Caco-2 (cell line): ENCODE results near the gene AKR1C4. TPM values are rescaled to one million over a fixed set of nuclear protein-coding genes. Genes with fewer than 3 reads are reported as not detected.
"Not testable (repeated sequence)": the region's sequence is repeated elsewhere in the genome, so short reads cannot be mapped to it uniquely, and the experiment has no call there.

Source experiments
- BruUV-seq: library from RNA; stranded (reverse); fragments of 400-500 nt; replicated peaks from 2 replicates; lab custom pipeline; 2021; lab: Mats Ljungman, UMichigan
- CTCF ChIA-PET: fragments of 300-600 bp; sonication (Branson Sonifier 250); formaldehyde crosslinking; loops from one replicate; lab custom pipeline; 2022; ENCODE audit warnings: antibody characterized with exemption; lab: Charles Lee
- POLR2A ChIA-PET: fragments of 300-600 bp; sonication (Branson Sonifier 250); formaldehyde crosslinking; loops from one replicate; lab custom pipeline; 2022; ENCODE audit warnings: antibody characterized with exemption; lab: Charles Lee
- DNase-seq, 2 experiments: peaks; one replicate each; pipeline versions ENCODE4 v3.0.0 to v3.0.0-alpha.2; 2020 to 2022
- H3K27me3 ChIP-seq: replicated peaks from 2 replicates; pipeline ENCODE4 v1.6.0; 2011; ENCODE audit warnings: low read length; ENCODE audit not compliant: control insufficient read depth, insufficient read depth
- H3K36me3 ChIP-seq: 2 replicates; pipeline ENCODE4 v1.5.1; 2011; ENCODE audit warnings: low read length; ENCODE audit not compliant: control insufficient read depth, insufficient read depth
- H3K4me1 ChIP-seq: fragments of 250-450 bp; sonication (Bioruptor Pico); 2 replicates; pipeline ENCODE4 v1.5.1; 2020; ENCODE audit warnings: mild to moderate bottlenecking
- H3K4me3 ChIP-seq: 2 replicates; pipeline ENCODE4 v1.5.1; 2011; ENCODE audit warnings: low read depth, mild to moderate bottlenecking, control low read depth, low read length
- H3K9me3 ChIP-seq: fragments of 250-450 bp; sonication (Bioruptor Pico); 2 replicates; pipeline ENCODE4 v1.5.1; 2020; ENCODE audit warnings: mild to moderate bottlenecking, moderate library complexity
- H3K27ac Mint-ChIP-seq: one replicate; pipeline ENCODE4 v1.8.0; 2022; ENCODE audit warnings: mixed read lengths; ENCODE audit not compliant: unreplicated experiment
- H3K27me3 Mint-ChIP-seq: one replicate; pipeline ENCODE4 v1.8.0; 2022; ENCODE audit warnings: mixed read lengths; ENCODE audit not compliant: insufficient read depth, unreplicated experiment
- H3K36me3 Mint-ChIP-seq: one replicate; pipeline ENCODE4 v1.8.0; 2022; ENCODE audit warnings: mild to moderate bottlenecking, mixed read lengths; ENCODE audit not compliant: insufficient read depth, unreplicated experiment
- H3K4me1 Mint-ChIP-seq: one replicate; pipeline ENCODE4 v1.8.0; 2022; ENCODE audit warnings: low read depth, mixed read lengths; ENCODE audit not compliant: unreplicated experiment
- H3K4me3 Mint-ChIP-seq: one replicate; pipeline ENCODE4 v1.8.0; 2022; ENCODE audit warnings: mild to moderate bottlenecking, moderate library complexity, mixed read lengths; ENCODE audit not compliant: unreplicated experiment
- H3K9me3 Mint-ChIP-seq: one replicate; pipeline ENCODE4 v1.8.0; 2022; ENCODE audit warnings: mixed read lengths; ENCODE audit not compliant: unreplicated experiment
- intact Hi-C: fragments of 100-400 bp; cut with micrococcal nuclease; formaldehyde crosslinking; loops from one replicate; pipeline ENCODE4 v1.10.0; 2022; ENCODE audit not compliant: unreplicated experiment
- total RNA-seq: library from RNA; stranded (reverse); gene quantifications from 2 replicates; pipeline ENCODE4 v1.2.3, GENCODE V29; 2022
- TF ChIP-seq, protein P1 (sequence below), 2 experiments: fragments of 200-600 bp in 1 of 2; IDR thresholded peaks; 1 replicate in 1 of 2; 2 replicates in 1 of 2; pipeline versions ENCODE4 v1.5.1 to v1.8.0; 2011 to 2022; ENCODE audit warnings: antibody characterized with exemption in 1 of 2, control low read depth in 1 of 2, inconsistent platforms in 1 of 2, low read depth in 1 of 2, low read length in 1 of 2, mild to moderate bottlenecking in 1 of 2, moderate library complexity in 1 of 2; ENCODE audit not compliant: insufficient read depth in 1 of 2, severe bottlenecking in 1 of 2, unreplicated experiment in 1 of 2

The AKR1C4 gene
- total RNA-seq, 1 experiment from 2014 or later: 0.25 TPM

DNA sequence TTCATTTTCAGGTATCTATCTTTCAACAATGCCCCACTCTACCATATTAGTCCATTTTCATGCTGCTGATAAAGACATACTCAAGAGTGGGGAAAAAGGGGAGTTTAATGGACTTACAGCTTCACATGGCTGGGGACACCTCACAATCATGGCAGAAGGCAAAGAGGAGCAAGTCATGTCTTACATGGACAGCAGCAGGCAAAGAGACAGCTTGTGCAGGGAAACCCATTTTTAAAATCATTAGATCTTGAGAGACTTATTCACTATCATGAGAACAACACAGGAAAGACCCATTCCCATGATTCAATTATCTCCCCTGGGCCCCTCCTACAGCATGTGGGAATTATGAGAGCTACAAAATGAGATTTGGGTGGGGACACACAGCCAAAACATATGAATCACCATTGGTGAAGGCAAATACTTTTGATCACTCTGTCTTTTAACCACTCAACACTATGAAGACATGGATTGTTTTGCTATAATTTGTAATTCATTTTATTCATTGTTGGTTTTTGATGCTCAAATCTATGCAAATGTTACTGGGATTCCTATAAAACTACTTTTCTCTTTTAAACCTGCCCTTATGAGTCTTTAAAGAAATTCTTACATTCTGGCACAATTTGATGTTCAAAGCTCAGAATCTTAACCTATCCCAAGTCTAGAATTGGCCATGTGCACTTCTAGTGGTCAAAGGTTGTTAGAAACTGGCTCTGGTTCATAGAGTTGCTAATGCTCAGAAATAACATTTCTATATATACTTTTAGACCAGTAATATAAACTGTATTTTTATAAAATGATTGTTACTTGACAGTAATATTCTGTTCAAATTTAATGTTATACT is 15.3 kb downstream of the AKR1C4 start:
- no peaks in the 10 kb centered on the region for H3K27me3 ChIP-seq
- no peaks in the 10 kb centered on the region for H3K36me3 Mint-ChIP-seq
- TF ChIP-seq, protein P1, sequence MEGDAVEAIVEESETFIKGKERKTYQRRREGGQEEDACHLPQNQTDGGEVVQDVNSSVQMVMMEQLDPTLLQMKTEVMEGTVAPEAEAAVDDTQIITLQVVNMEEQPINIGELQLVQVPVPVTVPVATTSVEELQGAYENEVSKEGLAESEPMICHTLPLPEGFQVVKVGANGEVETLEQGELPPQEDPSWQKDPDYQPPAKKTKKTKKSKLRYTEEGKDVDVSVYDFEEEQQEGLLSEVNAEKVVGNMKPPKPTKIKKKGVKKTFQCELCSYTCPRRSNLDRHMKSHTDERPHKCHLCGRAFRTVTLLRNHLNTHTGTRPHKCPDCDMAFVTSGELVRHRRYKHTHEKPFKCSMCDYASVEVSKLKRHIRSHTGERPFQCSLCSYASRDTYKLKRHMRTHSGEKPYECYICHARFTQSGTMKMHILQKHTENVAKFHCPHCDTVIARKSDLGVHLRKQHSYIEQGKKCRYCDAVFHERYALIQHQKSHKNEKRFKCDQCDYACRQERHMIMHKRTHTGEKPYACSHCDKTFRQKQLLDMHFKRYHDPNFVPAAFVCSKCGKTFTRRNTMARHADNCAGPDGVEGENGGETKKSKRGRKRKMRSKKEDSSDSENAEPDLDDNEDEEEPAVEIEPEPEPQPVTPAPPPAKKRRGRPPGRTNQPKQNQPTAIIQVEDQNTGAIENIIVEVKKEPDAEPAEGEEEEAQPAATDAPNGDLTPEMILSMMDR (IDR thresholded peaks at IDR 0.05; ENCODE audit: insufficient read depth in 1 of 2, low read depth in 1 of 2, low read length in 1 of 2, severe bottlenecking in 1 of 2, unreplicated experiment in 1 of 2): no peak
- intact Hi-C loops: no loop called here
- CTCF ChIA-PET: no interaction called here
- H3K36me3 ChIP-seq: no peaks in the 10 kb centered on the region
- H3K27ac Mint-ChIP-seq: no peak overlapping the region
- no TSS peak for BruUV-seq
- H3K4me3 ChIP-seq: no peak overlapping the region
- H3K4me3 Mint-ChIP-seq: no peak overlapping the region
- no peak for DNase-seq
- no peaks in the 10 kb centered on the region for H3K4me1 ChIP-seq
- POLR2A ChIA-PET: no interaction called here
- peaks cover 16% of the 10 kb centered on the region for H3K9me3 ChIP-seq
- no peaks in the 10 kb centered on the region for H3K4me1 Mint-ChIP-seq
- no peaks in the 10 kb centered on the region for H3K27me3 Mint-ChIP-seq
- peaks cover 23% of the 10 kb centered on the region for H3K9me3 Mint-ChIP-seq

DNA sequence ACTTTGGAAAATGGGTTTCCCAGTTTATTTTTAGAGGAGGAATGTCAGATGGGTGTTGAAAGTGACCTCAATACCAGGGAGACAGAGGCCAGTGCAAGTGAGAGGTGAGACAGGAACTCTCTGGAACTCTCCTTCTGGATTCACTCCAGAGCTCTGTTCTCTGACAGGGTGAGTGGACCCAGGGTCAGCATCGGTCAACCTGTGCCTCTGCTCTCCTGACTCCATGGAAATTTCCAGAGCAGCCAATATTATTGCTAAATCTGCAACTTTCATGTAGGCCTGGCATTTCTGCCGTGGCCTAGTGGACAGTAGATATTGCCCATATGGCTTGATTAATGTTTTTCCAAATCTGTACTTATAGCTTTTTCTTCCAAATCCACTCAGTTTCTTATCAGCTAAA is 20.2 kb downstream of the AKR1C4 start:
- H3K36me3 ChIP-seq: no peaks in the 10 kb centered on the region
- no peak overlapping the region for H3K4me3 ChIP-seq
- BruUV-seq: no TSS peak
- H3K27me3 ChIP-seq: no peaks in the 10 kb centered on the region
- H3K9me3 ChIP-seq: peaks cover 4% of the 10 kb centered on the region
- intact Hi-C loops: no loop called here
- POLR2A ChIA-PET: no interaction called here
- H3K36me3 Mint-ChIP-seq: no peaks in the 10 kb centered on the region
- no peaks in the 10 kb centered on the region for H3K4me1 Mint-ChIP-seq
- no peaks in the 10 kb centered on the region for H3K27me3 Mint-ChIP-seq
- CTCF ChIA-PET: no interaction called here
- no peak for DNase-seq
- TF ChIP-seq, protein P1 (IDR thresholded peaks at IDR 0.05; ENCODE audit: insufficient read depth in 1 of 2, low read depth in 1 of 2, low read length in 1 of 2, severe bottlenecking in 1 of 2, unreplicated experiment in 1 of 2): no peak
- H3K4me3 Mint-ChIP-seq: no peak overlapping the region
- H3K9me3 Mint-ChIP-seq: peaks cover 15% of the 10 kb centered on the region
- H3K27ac Mint-ChIP-seq: no peak overlapping the region
- no peaks in the 10 kb centered on the region for H3K4me1 ChIP-seq

DNA sequence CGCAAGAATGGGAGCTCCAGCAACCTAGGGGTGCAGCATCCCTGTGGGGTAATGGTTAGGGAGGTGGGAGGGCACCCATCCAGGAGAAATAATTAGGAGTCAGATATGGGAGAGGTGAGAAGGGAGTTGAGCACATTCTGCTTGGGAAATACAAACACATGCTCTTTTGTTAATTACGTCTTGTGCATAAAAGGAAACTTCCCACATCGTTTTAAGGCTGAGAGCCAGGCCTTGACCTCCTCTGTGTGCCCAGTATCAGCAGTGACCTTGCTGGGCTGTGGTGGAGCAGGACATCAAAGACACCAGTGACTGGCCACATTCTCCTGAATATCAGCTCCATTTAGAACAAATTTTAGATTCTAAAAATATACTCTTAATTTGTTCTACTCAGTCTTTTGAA is 22.6 kb downstream of the AKR1C4 start:
- CTCF ChIA-PET: no interaction called here
- Histone ChIP-seq H3K4me1 (peaks cover 5% of the 10 kb centered on the region; the same call in 1 of the 2 replicates), H3K27me3 (no peaks in the 10 kb centered on the region), H3K36me3 (no peaks in the 10 kb centered on the region), H3K4me3 (no peak overlapping the region), H3K9me3 (peaks cover 13% of the 10 kb centered on the region)
- Mint-ChIP-seq H3K27me3 (no peaks in the 10 kb centered on the region), H3K4me3 (no peak overlapping the region), H3K4me1 (no peaks in the 10 kb centered on the region), H3K36me3 (no peaks in the 10 kb centered on the region), H3K9me3 (peaks cover 29% of the 10 kb centered on the region), H3K27ac (no peak overlapping the region)
- POLR2A ChIA-PET: no interaction called here
- no peak for DNase-seq
- BruUV-seq: no TSS peak
- intact Hi-C loops: no loop called here
- TF ChIP-seq, protein P1 (IDR thresholded peaks at IDR 0.05; ENCODE audit: insufficient read depth in 1 of 2, low read depth in 1 of 2, low read length in 1 of 2, severe bottlenecking in 1 of 2, unreplicated experiment in 1 of 2): no peak

DNA sequence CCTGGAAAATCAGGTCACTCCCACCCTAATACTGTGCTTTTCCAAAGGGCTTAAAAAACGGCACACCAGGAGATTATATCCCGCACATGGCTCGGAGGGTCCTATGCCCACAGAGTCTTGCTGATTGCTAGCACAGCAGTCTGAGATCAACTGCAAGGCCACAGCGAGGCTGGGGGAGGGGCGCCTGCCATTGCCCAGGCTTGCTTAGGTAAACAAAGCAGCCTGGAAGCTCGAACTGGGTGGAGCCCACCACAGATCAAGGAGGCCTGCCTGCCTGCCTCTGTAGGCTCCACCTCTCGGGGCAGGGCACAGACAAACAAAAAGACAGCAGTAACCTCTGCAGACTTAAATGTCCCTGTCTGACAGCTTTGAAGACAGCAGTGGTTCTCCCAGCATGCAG is 26.3 kb downstream of the AKR1C4 start:
- H3K27ac Mint-ChIP-seq, H3K4me1 ChIP-seq, H3K4me3 ChIP-seq, H3K27me3 Mint-ChIP-seq, H3K4me3 Mint-ChIP-seq, H3K36me3 Mint-ChIP-seq, intact Hi-C loops, H3K27me3 ChIP-seq, H3K4me1 Mint-ChIP-seq, POLR2A ChIA-PET, CTCF ChIA-PET, H3K36me3 ChIP-seq, BruUV-seq: not testable (repeated sequence)
- peaks cover 13% of the 10 kb centered on the region for H3K9me3 ChIP-seq
- DNase-seq: peak; percentile 32 to 53
- H3K9me3 Mint-ChIP-seq: peaks cover 35% of the 10 kb centered on the region
